ENCODE measurements around the gene PARD6G. TPM values are rescaled to one million over a fixed set of nuclear protein-coding genes. Genes with fewer than 3 reads are reported as not detected.
"Not testable (repeated sequence)": the region's sequence is repeated elsewhere in the genome, so short reads cannot be mapped to it uniquely, and the experiment has no call there.

Gene PARD6G
- total RNA-seq, 1 experiment from 2014 or later, result not detected

- H3K4me3 ChIP-seq (ENCODE audit: low read length); H3K9ac ChIP-seq (ENCODE audit: low read length); H2AFZ ChIP-seq (ENCODE audit: low read length); H3K9me2 ChIP-seq (replicated peaks; ENCODE audit: insufficient read depth, low read length); H3K27me3 ChIP-seq (ENCODE audit: low read length); H3K4me1 ChIP-seq (ENCODE audit: low read length); H3K4me2 ChIP-seq (ENCODE audit: low read depth, low read length, poor library complexity, severe bottlenecking); H3K9me3 ChIP-seq (ENCODE audit: low read length); H3K27ac ChIP-seq (ENCODE audit: low read length); H4K20me1 ChIP-seq (ENCODE audit: insufficient read depth, low read depth, low read length); H3K36me3 ChIP-seq (ENCODE audit: insufficient read depth, low read length); DNase-seq; H3K79me2 ChIP-seq (ENCODE audit: low read length): not testable (repeated sequence)
Measured at GRCh38 chr18:80164727-80165355, 82.5 kb downstream of the PARD6G start.

GRCh38 chr18:80163183-80163582, 84.1 kb downstream of the PARD6G start:
- no peaks in the 10 kb centered on the region for H3K79me2 ChIP-seq (ENCODE audit: low read length)
- H3K4me1 ChIP-seq (ENCODE audit: low read length), result no peaks in the 10 kb centered on the region
- no peaks in the 10 kb centered on the region for H3K36me3 ChIP-seq (ENCODE audit: insufficient read depth, low read length)
- no peak overlapping the region for H3K4me3 ChIP-seq (ENCODE audit: low read length)
- DNase-seq, result no peak
- H3K9ac ChIP-seq (ENCODE audit: low read length), result no peak overlapping the region
- H2AFZ ChIP-seq (ENCODE audit: low read length), result no peak overlapping the region
- H3K4me2 ChIP-seq (ENCODE audit: low read depth, low read length, poor library complexity, severe bottlenecking), result no peak overlapping the region
- H3K9me3 ChIP-seq (ENCODE audit: low read length), result no peaks in the 10 kb centered on the region
- H3K27ac ChIP-seq (ENCODE audit: low read length), result no peak overlapping the region
- H3K27me3 ChIP-seq (ENCODE audit: low read length), result no peaks in the 10 kb centered on the region; the same call in 1 of the 2 replicates
- H3K9me2 ChIP-seq (replicated peaks; ENCODE audit: insufficient read depth, low read length), result no peaks in the 10 kb centered on the region
- no peaks in the 10 kb centered on the region for H4K20me1 ChIP-seq (ENCODE audit: insufficient read depth, low read depth, low read length)

GRCh38 chr18:80161781-80162417, 85.4 kb downstream of the PARD6G start:
- H3K4me1 ChIP-seq (ENCODE audit: low read length), result no peaks in the 10 kb centered on the region
- no peak overlapping the region for H3K27ac ChIP-seq (ENCODE audit: low read length)
- H3K9me2 ChIP-seq (replicated peaks; ENCODE audit: insufficient read depth, low read length), result no peaks in the 10 kb centered on the region
- H3K4me3 ChIP-seq (ENCODE audit: low read length), result no peak overlapping the region
- no peak overlapping the region for H2AFZ ChIP-seq (ENCODE audit: low read length)
- H4K20me1 ChIP-seq (ENCODE audit: insufficient read depth, low read depth, low read length), result no peaks in the 10 kb centered on the region
- H3K9me3 ChIP-seq (ENCODE audit: low read length), result no peaks in the 10 kb centered on the region
- no peak overlapping the region for H3K9ac ChIP-seq (ENCODE audit: low read length)
- H3K27me3 ChIP-seq (ENCODE audit: low read length), result no peaks in the 10 kb centered on the region
- no peaks in the 10 kb centered on the region for H3K79me2 ChIP-seq (ENCODE audit: low read length)
- no peak for DNase-seq
- no peaks in the 10 kb centered on the region for H3K36me3 ChIP-seq (ENCODE audit: insufficient read depth, low read length)
- no peak overlapping the region for H3K4me2 ChIP-seq (ENCODE audit: low read depth, low read length, poor library complexity, severe bottlenecking)

- H3K4me3 ChIP-seq (ENCODE audit: low read length), result no peak overlapping the region
- H4K20me1 ChIP-seq (ENCODE audit: insufficient read depth, low read depth, low read length), result no peaks in the 10 kb centered on the region
- H3K4me1 ChIP-seq (ENCODE audit: low read length), result no peaks in the 10 kb centered on the region
- no peak for DNase-seq
- H3K9me2 ChIP-seq (replicated peaks; ENCODE audit: insufficient read depth, low read length), result no peaks in the 10 kb centered on the region
- H3K27me3 ChIP-seq (ENCODE audit: low read length), result no peaks in the 10 kb centered on the region
- no peaks in the 10 kb centered on the region for H3K36me3 ChIP-seq (ENCODE audit: insufficient read depth, low read length)
- no peak overlapping the region for H2AFZ ChIP-seq (ENCODE audit: low read length)
- no peak overlapping the region for H3K4me2 ChIP-seq (ENCODE audit: low read depth, low read length, poor library complexity, severe bottlenecking)
- H3K9me3 ChIP-seq (ENCODE audit: low read length), result no peaks in the 10 kb centered on the region
- H3K27ac ChIP-seq (ENCODE audit: low read length), result no peak overlapping the region
- H3K9ac ChIP-seq (ENCODE audit: low read length), result no peak overlapping the region
- H3K79me2 ChIP-seq (ENCODE audit: low read length), result no peaks in the 10 kb centered on the region
Measured at GRCh38 chr18:80159713-80160636, 87.3 kb downstream of the PARD6G start.

DNA sequence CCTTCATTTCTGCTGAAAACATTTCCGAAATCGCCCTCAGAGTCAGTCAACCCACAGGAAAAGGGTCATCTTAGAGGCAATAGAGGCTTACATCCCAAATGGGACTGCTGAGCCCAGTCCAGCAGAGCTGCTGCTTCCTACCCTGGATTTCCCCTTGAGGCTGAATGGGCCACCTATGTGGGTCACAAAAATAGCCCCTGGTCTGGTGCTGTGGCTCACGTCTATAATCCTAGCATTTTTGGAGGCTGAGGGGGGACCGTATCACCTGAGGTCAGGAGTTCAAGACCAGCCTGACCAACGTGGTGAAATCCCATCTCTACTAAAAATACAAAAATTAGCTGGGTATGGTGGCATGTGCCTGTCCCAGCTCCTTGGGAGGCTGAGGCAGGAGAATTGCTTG, 88.9 kb downstream of the PARD6G start:
- H2AFZ ChIP-seq (ENCODE audit: low read length), result no peak overlapping the region
- H3K36me3 ChIP-seq (ENCODE audit: insufficient read depth, low read length), result no peaks in the 10 kb centered on the region
- no peaks in the 10 kb centered on the region for H3K79me2 ChIP-seq (ENCODE audit: low read length)
- no peaks in the 10 kb centered on the region for H3K4me1 ChIP-seq (ENCODE audit: low read length)
- no peak for DNase-seq
- H3K9me3 ChIP-seq (ENCODE audit: low read length), result no peaks in the 10 kb centered on the region
- H3K4me2 ChIP-seq (ENCODE audit: low read depth, low read length, poor library complexity, severe bottlenecking), result no peak overlapping the region
- H3K9ac ChIP-seq (ENCODE audit: low read length), result no peak overlapping the region
- no peaks in the 10 kb centered on the region for H3K9me2 ChIP-seq (replicated peaks; ENCODE audit: insufficient read depth, low read length)
- no peak overlapping the region for H3K27ac ChIP-seq (ENCODE audit: low read length)
- H4K20me1 ChIP-seq (ENCODE audit: insufficient read depth, low read depth, low read length), result no peaks in the 10 kb centered on the region
- no peaks in the 10 kb centered on the region for H3K27me3 ChIP-seq (ENCODE audit: low read length)
- no peak overlapping the region for H3K4me3 ChIP-seq (ENCODE audit: low read length)

DNA sequence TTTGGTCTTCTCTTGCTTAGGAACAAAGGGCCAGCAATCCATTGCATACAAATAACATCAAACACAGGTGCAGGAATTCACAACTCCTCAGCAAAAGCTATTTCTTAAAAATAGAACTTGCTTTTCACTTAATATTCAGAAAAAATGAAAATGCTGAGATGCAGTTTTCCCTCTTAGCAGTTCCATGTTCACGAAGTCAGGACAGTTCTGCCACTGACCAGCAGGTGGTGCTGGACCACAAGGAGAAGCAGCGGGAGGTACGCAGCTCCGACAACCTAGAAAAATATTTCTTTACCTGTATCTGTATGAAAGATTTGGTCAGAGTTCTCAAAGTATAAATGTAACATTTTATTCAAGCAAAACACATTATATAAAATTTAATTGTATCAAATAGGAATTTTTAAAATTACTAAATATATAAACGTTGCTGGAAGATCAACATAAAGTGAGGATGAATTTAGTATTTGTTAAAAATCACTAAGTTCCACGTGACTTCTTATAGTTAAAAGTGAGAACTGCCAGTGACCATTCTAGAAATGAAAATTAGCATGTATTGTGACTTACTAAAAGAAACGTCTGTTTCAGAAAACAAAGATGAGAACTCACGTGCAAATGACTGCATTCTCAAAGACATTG, 89.5 kb downstream of the PARD6G start:
- H3K27me3 ChIP-seq (ENCODE audit: low read length), result no peaks in the 10 kb centered on the region
- no peaks in the 10 kb centered on the region for H3K9me2 ChIP-seq (replicated peaks; ENCODE audit: insufficient read depth, low read length)
- no peak overlapping the region for H3K9ac ChIP-seq (ENCODE audit: low read length)
- H3K79me2 ChIP-seq (ENCODE audit: low read length), result no peaks in the 10 kb centered on the region
- H3K27ac ChIP-seq (ENCODE audit: low read length), result no peak overlapping the region
- H3K9me3 ChIP-seq (ENCODE audit: low read length), result no peaks in the 10 kb centered on the region
- no peaks in the 10 kb centered on the region for H4K20me1 ChIP-seq (ENCODE audit: insufficient read depth, low read depth, low read length)
- no peaks in the 10 kb centered on the region for H3K4me1 ChIP-seq (ENCODE audit: low read length)
- H3K4me2 ChIP-seq (ENCODE audit: low read depth, low read length, poor library complexity, severe bottlenecking), result no peak overlapping the region
- DNase-seq, result peak; percentile 91
- no peak overlapping the region for H3K4me3 ChIP-seq (ENCODE audit: low read length)
- no peaks in the 10 kb centered on the region for H3K36me3 ChIP-seq (ENCODE audit: insufficient read depth, low read length)
- no peak overlapping the region for H2AFZ ChIP-seq (ENCODE audit: low read length)

DNA sequence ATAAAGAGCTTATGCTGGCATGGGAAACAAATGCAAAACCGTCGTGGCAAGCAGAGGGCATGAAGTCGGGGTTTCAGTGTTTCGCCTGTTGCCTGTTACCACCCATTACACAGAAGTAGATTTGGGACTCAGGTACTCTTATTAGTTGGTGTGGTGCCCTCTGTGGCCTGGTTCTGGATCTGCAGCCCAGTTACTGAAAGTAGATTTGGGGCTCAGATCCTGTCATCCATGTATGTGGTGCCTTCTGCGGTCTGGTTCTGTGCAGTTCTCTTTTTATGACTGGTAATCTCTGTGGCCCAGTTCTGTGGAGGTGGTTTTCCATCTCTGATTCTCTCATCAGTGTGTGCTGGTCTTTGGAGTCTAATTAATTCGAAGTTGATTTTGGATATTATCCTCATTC, 93.0 kb downstream of the PARD6G start:
- Histone ChIP-seq H3K4me3 (ENCODE audit: low read length) (no peak overlapping the region), H3K36me3 (ENCODE audit: insufficient read depth, low read length) (no peaks in the 10 kb centered on the region)

DNA sequence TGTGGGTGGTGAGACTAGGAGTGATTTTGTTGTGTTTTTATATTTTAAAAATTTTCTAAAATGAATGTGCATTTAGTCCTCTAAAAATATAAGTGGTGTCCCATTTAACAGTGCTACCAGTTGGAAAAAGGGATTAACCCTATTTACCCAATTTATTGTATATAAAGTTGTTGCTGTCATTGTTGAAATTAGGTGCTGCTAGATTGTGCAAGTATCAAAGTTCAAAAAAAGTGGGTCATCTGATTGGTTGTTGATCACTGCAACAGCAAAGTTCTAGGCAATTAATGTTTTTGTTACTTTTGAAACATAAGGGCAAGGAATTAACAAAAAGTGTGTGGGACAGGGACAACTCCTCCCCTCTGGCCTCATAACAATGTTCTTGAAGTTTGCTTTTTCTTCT, 97.6 kb downstream of the PARD6G start:
- Histone ChIP-seq H3K4me1 (ENCODE audit: low read length) (peaks cover 24% of the 10 kb centered on the region), H3K9me2 (replicated peaks; ENCODE audit: insufficient read depth, low read length) (no peaks in the 10 kb centered on the region), H3K36me3 (ENCODE audit: insufficient read depth, low read length) (no peaks in the 10 kb centered on the region), H3K27ac (ENCODE audit: low read length) (no peak overlapping the region), H3K79me2 (ENCODE audit: low read length) (no peaks in the 10 kb centered on the region), H3K4me2 (ENCODE audit: low read depth, low read length, poor library complexity, severe bottlenecking) (no peak overlapping the region), H2AFZ (ENCODE audit: low read length) (no peak overlapping the region), H3K9me3 (ENCODE audit: low read length) (no peaks in the 10 kb centered on the region), H4K20me1 (ENCODE audit: insufficient read depth, low read depth, low read length) (no peaks in the 10 kb centered on the region), H3K27me3 (ENCODE audit: low read length) (no peaks in the 10 kb centered on the region), H3K4me3 (ENCODE audit: low read length) (no peak overlapping the region), H3K9ac (ENCODE audit: low read length) (no peak overlapping the region)
- DNase-seq, result no peak

More for the DNA sequence above, 93.0 kb downstream of the PARD6G start:
- Histone ChIP-seq H4K20me1 (ENCODE audit: insufficient read depth, low read depth, low read length) (no peaks in the 10 kb centered on the region), H3K9me2 (replicated peaks; ENCODE audit: insufficient read depth, low read length) (no peaks in the 10 kb centered on the region), H3K79me2 (ENCODE audit: low read length) (no peaks in the 10 kb centered on the region), H3K9me3 (ENCODE audit: low read length) (no peaks in the 10 kb centered on the region), H3K4me2 (ENCODE audit: low read depth, low read length, poor library complexity, severe bottlenecking) (no peak overlapping the region), H3K9ac (ENCODE audit: low read length) (no peak overlapping the region), H3K4me1 (ENCODE audit: low read length) (peaks cover 24% of the 10 kb centered on the region), H3K27me3 (ENCODE audit: low read length) (no peaks in the 10 kb centered on the region), H2AFZ (ENCODE audit: low read length) (no peak overlapping the region), H3K27ac (ENCODE audit: low read length) (no peak overlapping the region)
- peak; percentile 85 for DNase-seq
